ENCODE results near the gene ASRGL1.
A peak's percentile ranks its signal among the peaks of the same experiment; 100 is the strongest.
"Not testable (repeated sequence)": the region's sequence is repeated elsewhere in the genome, so short reads cannot be mapped to it uniquely, and the experiment has no call there.

ASRGL1 gene

DNA sequence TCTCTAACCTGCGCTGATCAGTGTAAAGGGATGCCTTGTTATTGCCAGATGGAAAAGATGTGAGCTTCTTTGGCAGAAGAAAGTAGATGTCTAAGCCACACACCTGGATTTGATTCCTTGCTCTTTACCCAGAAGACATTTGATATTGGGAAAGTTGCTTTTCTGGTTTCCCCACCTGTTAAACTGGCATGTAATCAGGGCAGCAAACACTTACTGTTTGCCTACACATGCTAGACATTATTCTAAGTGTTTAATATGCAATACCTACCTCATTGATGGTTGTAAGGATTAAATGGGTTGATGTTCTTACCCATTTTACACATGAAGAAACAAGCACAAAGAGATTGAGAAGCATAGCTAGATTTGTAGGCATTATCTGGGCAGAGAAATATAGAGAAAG lies 16.6 kb downstream of the ASRGL1 start:
- DNase-seq, result no peak

DNA sequence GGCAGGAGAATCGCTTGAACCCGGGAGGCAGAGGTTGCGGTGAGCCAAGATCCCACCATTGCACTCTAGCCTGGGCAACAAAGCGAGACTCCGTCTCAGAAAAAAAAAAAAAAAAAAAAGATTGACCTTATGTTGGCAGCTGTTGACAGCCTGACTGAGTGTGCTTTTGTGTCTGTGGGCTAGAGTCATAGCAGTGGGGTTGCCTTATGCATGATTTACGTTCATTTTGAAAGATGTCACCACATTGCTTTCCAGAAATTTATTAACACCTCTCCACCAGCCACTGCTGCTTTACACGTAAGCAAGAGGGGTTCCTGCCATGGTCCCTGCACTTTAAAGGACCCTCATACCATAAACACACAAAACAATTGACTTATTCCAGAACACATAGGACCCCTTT lies 21.0 kb downstream of the ASRGL1 start:
- DNase-seq, result no peak

DNA sequence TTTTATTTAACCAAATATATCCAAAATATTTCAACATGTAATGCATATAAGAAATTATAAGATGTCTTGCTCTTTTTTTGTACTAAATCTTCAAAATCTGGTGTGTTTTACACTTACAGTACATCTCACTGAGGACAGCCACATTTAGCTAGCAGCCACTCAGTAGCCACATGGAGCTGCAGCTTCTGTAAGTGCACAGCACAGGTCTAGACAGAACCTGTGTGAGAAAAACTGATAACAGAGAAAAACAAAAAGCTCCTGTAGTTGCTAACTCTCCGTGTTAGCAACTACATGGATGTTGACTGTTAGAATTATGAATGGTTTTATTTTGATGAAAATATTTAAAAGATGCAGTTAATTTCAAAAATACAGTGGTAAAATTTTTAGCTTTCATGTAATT lies 22.2 kb downstream of the ASRGL1 start:
- DNase-seq, result no peak

DNA sequence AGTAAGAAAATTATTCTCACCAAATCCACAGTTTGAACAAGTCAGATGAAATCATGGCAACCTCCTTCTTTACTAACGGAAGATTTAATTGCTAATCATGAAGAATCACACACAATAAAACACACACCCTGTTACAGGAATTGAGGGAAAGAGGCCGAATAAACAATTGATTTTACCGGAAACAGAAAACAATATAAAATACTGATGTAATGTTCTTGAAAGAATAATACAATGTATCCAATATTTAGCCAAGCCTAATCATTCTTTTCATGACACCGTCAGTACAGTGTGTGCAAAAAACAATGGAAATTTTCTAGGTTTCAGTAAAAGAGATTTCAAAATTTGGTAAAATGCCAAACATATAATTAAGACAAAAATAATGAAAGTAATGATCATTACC lies 23.4 kb downstream of the ASRGL1 start:
- DNase-seq, result no peak

DNA sequence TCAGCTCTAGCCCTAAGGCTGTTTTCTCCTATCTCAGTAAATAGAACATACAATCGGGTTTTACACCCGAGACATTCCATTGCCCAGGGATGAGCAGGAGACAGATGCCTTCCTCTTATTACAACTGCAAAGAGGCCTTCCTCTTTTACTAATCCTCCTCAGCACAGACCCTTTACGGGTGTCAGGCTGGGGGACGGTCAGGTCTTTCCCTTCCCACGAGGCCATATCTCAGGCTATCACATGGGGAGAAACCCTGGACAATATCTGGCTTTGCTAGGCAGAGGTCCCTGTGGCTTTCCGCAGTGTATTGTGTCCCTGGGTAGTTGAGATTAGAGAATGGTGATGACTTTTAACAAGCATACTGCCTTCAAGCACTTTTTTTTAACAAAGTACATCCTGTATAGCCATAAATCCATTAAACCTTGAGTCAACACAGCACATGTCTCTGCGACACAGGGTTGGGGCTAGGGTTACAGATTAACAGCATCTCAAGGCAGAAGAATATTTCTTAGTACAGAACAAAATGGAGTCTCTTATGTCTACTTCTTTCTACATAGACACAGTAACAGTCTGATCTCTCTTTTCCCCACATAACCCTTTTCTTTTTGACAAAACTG lies 31.7 kb downstream of the ASRGL1 start:
- not testable (repeated sequence) for DNase-seq

DNA sequence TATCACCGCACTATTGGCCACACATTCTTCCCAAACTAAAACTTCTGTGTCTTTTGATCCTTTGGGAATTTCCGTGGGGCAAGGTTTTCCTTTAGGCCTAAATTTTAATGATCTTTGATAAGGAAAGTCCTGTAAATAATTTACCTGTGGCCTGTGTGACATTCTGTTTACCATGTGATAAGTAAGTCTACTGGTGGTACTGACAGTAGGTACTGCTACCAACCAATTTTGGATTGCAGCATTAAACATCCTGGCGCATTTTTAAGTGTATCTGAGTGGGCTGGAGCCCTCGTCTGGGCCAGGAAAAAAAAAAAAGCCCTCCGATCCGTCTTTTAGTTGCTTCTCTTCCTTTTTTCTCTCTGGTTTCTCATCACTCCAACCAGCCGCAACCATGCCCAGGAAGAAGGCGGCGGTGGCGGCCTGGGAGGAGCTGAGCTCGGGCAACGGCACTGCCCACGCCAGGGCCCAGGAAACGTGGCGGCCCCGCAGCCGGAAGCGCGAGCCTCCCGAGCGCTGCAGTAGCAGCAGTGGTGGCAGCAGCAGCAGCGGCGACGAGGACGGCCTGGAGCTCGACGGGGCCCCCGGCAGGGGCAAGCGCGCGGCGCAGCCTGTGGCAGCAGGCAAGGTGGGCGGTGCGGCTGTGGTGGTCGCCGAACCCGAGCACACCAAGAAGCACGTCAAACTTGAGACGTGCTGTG lies 33.6 kb downstream of the ASRGL1 start:
- DNase-seq, result peak; percentile 44

DNA sequence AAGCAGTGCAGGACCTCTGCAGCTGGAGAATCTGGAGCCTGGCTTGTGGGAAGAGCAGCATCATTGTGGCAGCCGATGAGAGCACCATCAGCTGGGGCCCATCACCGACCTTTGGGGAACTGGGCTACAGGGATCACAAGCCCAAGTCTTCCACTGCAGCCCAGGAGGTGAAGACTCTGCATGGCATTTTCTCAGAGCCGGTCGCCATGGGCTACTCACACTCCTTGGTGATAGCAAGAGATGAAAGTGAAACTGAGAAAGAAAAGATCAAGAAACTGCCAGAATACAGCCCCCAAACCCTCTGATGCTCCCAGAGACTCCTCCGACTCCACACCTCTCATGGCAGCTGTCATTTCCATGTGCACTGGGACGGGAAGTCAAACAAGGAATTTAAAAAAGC lies 35.6 kb downstream of the ASRGL1 start:
- DNase-seq, result no peak

DNA sequence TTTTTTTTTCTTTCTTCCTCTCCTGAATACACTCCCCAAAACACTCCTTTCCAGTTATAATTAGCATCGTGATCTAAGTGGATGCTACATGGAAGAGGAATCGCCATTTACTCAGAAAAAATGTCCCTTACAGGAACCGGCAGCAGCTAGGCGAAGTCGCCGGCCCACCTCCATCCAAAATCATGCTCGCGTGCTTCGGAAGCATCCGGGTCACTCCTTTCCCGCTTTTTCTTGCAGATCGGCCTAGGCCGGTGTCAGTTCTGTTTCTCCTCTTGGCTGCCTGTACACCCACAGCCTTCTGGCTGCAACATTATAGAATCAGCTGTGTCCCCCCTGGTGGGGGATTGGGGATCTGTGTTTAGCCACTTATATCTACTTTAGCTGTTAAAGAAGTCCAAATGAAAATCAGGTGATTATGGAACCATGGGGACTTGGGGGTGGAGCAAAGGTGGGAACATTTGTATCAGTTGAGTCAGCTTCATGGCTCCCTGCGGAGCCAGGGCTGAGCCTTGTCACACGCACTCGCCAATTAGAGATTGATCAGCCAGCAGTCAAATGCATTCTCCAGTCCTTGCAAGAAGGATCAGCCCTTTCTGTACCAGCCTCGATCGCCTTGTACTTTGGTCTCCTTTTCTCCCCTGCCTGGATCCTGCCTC lies 36.3 kb downstream of the ASRGL1 start:
- DNase-seq, result no peak

DNA sequence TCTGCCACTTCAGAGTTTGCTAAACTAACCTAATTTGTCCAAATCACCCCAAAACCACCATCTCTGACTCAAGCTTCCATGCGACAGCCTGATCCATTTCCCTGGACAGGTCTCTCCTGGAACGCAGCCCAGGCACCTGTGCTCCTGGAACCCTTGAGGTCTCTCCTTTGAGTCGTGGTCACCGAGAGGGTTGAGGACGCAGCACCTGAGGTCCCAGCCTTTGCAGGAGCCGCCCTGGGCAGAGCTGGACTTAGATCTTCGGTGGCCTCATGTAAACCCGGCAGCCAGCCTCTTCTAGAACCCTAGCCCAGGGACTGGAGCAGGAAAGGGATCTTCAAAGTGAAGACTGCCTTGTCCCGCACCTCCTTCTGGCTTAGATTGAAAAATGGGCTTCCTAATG lies 37.6 kb downstream of the ASRGL1 start:
- no peak for DNase-seq

DNA sequence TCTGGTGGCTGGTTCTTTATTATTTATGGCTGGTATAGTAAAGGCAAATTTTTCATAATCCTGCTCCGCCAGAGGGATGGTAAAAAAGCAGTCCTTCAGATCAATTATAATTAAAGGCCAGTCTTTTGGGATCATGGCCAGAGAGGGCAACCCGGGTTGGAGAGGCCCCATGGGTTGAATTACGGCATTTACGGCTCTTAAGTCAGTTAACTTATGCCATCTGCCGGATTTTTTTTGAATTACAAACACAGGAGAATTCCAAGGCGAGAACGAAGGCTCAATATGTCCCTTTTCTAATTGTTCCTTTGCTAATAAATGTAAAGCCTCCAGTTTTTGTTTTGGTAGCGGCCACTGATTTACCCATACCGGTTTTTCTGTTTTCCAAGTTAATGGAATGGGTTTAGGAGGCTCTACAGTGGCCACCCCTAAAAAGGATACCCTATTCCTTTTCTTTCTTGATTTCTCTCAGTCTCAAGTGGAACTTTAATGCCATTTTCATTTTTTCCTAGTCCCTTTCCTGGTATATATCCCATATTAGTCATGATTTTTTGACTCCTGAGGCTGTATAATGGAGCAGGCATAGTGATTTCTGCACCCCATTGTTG lies 41.3 kb downstream of the ASRGL1 start:
- DNase-seq, result peak; percentile 68

DNA sequence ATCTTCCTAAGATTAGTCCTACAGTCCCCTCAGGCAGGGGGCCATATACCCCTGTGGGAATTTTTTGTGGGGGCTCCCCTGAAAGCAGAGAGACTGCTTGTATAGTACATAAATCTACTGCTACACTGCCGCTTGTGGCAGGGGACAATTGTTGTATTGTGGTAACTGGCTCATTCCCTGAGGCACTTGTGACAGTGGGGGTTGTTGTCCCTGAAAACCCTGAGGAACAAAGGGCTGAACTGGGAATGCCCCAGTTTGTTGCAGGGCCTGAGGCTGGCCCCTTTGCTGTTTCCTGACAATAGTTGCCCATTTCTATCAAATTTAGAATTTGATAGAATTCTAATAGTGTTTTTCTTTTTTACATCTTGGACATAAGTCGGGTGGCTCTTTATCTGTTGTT lies 42.3 kb downstream of the ASRGL1 start:
- DNase-seq, result not testable (repeated sequence)

DNA sequence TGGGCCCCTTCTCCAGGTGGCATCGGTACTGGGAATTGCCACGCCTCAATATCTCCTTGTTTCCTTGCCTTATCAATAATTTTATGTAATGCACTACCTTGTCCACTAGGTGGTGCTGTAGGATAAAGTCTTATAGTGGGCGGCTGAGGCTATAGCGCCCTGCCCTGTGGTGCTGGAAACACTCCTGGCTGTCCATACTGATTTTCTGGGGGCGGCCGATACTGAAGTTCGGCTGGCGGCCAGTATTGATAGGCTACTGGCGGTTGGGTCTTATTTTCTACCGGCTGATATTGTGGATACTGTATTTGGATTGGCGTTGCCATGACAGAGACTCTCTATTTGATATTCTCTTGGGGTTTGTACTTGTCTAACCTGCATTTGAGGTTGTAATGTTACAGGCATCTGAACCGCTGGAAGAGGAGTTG lies 43.6 kb downstream of the ASRGL1 start:
- DNase-seq, result peak; percentile 80

DNA sequence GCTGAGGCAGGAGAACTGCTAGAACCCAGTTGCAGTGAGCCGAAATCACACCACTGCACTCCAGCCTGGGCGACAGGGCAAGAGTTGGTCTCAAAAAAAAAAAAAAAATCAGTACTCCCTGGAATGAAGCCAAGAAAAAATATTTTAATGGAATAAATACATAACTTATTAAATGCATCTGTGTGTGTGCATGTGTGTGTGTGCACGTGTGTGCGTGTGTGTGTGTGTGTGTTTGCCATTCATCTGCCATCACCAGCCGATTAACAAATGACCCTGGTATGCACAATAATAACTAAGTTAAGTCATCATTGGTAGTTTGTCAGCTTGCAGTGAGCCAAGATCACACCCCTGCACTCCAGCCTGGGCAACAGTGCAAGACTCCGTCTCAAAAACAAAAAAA lies 46.6 kb downstream of the ASRGL1 start:
- no peak for DNase-seq

DNA sequence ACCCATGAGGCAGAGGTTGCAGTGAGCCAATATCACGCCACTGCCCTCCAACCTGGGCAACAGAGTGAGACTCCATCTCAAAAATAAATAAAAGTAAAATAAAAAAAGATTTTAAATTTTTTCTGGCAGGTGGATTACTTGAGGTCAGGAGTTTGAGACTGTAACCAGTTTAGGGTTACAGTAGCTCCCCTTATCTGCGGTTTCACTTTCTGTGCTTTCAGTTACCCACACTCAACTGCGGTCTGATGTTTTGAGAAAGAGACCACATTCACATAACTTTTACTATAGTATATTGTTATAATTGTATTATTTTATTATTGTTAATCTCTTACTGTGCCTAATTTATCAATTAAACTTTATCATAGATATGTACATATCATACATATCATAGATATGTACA lies 48.8 kb downstream of the ASRGL1 start:
- peak; percentile 54 for DNase-seq

DNA sequence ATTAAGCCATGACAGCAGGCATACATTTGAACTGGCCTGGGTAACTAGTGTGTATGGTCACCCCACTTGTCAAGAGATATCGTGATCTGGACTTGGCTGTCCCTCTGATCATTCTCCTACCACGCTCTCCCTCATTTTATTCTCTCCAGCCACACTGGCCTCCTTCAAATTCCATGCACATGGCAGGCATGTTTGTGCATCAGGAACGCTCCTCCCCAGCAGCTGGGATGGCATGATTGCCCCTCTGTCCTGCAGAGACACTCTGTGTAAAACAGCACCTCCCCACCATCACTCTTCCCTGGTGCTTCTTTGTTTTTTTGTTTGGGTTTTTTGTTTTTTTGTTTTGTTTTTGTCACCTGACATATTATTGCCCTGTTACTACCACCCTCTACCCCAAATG lies 50.1 kb downstream of the ASRGL1 start:
- no peak for DNase-seq

DNA sequence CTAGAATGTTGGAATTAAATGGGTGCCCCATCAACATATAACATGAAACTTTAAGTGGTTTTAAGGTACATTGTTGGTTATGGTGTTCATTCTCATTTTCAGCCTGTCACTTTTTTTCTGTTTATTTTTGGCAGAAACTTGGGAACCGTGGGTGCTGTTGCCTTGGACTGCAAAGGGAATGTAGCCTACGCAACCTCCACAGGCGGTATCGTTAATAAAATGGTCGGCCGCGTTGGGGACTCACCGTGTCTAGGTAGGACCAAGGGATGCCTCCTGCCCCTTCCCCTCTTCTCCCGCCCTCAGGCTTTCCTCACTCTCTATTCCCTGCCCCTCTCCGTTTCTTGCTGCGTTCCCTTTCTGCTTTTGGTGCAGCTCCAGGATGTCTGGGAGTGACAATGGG lies 51.8 kb downstream of the ASRGL1 start:
- DNase-seq, result no peak

DNA sequence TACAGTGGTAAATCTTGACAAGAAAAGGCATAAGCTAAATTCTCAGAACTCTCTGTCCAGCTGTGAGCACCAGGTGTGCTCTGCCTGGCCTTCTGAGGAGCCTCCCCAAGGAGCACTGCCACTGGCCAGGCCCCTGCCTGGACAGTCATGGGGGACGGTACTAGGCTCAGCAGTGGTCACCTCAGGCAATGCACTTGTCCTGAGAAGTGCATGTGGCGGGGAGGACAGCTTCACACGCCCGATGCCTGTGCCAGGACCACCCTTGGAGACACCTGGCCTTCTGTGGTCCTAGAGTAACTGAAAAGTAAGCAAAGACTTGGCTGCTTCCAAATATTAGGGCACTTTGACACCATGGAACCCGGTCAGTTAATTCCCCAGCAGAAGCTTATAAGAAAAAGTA lies 53.0 kb downstream of the ASRGL1 start:
- no peak for DNase-seq

DNA sequence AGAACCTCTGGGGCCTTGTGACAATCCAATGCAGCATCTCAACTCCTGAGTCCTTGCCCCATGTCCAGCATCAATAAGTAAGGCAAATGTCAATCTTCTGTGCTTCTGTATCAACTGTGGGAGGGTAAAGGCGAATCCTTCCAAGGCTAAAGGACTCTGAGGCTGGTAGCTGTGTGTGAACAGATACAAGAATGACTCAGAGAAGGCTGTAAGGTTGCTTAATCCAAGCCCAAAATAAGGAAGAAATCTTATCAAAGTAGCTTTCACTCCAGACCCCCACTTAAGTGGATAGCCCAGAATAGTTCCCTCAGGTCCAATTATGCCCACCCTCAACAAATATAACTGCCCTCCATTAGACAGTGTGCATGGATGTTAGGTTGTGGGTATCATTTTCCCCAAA lies 53.5 kb downstream of the ASRGL1 start:
- DNase-seq, result no peak

DNA sequence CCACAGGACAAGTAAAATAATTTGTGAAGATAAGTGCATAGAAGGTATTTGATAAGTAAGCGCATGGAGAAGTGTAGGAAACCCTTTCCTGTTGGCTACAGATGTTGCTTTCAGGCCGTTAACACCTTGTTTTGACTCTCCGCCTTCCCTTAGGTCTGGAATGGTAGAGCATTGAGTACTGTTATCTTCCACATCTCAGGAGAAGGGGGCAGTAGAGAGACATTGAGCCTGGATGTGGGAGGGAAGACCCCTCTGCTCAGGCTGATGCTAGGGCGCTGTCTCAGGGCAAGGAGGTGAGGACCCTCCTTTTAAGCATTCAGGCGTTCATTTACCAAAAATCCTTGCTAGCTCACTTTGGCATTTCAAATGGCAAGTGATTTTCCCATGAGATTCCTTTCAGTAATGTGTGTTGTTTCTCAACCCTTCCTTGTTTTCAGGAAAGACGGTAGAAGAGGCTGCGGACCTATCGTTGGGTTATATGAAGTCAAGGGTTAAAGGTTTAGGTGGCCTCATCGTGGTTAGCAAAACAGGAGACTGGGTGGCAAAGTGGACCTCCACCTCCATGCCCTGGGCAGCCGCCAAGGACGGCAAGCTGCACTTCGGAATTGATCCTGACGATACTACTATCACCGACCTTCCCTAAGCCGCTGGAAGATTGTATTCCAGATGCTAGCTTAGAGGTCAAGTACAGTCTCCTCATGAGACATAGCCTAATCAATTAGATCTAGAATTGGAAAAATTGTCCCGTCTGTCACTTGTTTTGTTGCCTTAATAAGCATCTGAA lies 54.6 kb downstream of the ASRGL1 start:
- no peak for DNase-seq

DNA sequence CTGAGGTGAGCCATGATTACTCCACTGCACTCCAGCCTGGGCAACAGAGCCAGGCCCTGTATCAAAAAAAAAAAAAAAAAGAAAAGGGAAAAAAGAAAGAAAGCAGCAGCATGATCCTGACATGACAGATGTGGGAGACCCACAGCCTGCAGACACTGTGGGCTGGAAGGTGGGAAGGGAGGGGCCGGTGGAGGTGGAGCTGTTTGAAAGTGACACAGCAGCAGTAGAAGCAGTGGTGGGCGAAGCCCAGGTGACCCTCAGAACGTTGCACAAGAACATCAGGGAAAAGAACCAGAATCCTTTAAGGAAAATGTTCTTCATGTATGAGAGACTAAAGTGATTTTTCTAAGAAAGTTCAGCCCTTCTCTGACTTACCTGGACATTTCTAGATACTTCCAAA lies 55.3 kb downstream of the ASRGL1 start:
- no peak for DNase-seq

DNA sequence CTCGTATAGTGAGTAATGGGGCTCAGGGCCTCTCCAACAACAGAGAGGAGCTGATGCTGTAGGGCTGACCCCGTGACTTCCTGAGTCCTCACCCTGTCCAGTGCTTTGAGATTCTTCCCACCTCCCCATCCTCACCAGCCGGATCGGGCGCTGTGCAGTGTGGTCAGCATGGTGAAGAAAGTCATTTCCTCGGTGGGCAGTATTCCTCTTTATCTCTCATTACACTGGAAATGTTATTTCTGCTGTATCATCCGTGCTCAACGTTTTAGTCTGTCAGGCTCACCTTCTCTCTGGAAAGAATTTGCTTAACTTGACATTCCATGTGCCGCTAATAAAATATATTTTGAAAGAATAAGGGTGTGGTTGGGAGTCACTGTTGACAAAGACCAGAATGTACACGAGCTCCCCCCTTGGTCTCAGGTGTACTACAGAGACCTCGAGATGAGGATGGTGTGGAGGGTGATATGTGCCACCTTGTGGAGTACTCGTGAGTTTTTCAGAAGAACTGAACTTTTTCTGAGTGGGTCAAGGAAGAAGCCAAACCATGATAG lies 55.9 kb downstream of the ASRGL1 start:
- peak; percentile 59 for DNase-seq

DNA sequence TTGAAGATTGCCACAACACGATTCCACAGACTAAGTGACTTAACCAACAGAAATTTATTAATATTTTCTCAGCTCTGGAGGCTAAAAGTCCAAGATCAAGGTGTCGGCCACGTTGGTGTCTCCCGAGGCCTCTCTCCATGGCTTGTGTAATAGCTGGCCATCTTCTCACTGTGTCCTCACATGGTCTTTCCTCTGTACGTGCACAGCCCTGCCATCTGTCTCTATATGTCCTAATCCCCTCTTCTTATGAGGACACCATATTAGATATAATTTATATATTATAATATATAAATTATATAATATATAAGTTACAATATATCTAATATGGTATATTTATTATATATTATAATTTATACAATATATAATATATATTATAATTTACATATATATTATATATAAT lies 56.5 kb downstream of the ASRGL1 start:
- no peak for DNase-seq
